GM21737 (cell line): ENCODE results near the gene EML4.
"Not testable (repeated sequence)": the region's sequence is repeated elsewhere in the genome, so short reads cannot be mapped to it uniquely, and the experiment has no call there.

Source experiments
- ATAC-seq: cut with Tn5 transposase; IDR thresholded peaks from one replicate; pipeline ENCODE4 v1.9.1; 2021; ENCODE audit warnings: mild to moderate bottlenecking, moderate library complexity; ENCODE audit not compliant: unreplicated experiment

EML4 gene

DNA sequence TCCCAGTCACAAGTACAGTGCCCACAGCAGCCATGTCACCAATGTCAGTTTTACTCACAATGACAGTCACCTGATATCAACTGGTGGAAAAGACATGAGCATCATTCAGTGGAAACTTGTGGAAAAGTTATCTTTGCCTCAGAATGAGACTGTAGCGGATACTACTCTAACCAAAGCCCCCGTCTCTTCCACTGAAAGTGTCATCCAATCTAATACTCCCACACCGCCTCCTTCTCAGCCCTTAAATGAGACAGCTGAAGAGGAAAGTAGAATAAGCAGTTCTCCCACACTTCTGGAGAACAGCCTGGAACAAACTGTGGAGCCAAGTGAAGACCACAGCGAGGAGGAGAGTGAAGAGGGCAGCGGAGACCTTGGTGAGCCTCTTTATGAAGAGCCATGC lies 160.6 kb downstream of the EML4 start:
- ATAC-seq = no peak

DNA sequence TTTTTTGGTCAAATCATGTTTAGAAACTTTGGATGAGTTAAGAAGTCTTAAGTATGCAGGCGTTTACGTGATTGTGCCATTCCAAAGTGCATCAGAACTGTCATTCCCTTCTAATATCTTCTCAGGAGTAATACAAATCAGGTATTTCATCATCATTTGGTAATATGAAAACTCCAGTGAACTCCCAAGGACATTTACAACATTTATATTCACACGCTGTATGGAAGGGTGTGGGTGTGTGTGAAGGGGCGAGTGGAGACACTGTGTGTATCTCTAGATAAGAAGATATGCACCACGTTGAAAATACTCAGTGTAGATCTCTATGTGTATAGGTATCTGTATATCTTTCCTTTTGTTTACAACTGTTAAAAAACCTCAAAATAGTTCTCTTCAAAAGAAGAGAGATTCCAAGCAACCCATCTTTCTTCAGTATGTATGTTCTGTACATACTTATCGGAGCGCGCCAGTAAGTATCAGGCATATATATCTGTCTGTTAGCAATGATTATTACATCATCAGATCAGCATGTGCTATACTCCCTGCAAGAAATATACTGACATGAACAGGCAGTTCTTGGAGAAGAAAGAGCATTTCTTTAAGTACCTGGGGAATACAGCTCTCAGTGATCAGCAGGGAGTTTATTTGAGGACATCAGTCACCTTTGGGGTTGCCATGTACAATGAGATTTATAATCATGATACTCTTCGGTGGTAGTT lies 162.6 kb downstream of the EML4 start:
- no peak for ATAC-seq

DNA sequence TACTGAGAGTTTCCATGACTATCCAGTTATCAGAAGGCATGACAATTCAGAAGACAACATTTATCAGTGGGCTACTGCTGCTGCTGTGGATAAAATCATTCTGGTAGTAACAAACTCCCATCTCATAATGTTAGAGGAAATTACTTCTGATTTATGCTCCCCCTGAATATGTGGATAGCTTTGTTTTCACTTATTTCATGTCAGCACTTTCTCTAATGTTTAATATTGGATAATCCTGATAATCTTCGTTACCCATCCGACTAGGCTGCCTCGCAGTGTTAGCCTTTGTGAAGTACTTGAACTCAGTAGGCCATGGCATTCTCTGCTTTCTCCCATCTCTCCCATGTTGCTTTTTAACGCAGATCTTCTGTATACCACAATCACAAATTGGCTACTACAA lies 163.4 kb downstream of the EML4 start:
- no peak for ATAC-seq

DNA sequence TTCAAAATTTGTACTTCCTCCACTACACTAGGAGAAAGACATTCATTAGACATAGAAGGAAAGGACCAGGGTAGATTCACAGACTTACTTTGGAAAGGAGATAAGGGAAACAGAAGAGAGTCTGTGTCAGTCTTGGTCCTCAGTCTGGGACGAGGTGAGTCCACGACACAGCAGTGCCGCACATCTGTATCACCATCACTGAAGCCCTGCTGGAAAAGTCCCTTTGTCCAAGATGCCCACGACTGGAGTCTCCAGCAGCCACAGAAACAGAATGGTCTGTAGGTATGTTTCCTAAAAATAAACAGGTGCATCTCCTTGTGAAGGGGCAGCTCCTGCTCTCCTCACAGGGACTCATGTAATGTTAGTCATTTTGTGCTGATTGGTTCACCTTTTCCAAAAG lies 164.4 kb downstream of the EML4 start:
- ATAC-seq = no peak

DNA sequence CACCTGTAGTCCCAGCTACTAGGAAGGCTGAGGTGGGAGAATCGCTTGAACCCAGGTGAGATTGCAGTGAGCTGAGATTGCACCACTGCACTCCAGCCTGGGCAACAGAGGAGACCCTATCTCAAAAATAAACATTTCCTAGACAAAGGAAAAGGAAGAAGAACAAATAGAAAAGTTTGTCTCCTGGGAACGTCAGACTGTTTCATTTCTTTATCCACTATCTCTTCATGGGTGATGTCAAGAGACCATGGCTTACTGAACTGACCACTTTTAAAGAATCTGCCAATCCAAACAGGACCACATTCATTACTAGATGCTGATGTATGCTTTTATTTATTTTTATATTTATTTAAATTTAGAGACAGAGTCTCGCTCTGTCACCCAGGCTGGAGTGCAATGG lies 165.1 kb downstream of the EML4 start:
- ATAC-seq = no peak

DNA sequence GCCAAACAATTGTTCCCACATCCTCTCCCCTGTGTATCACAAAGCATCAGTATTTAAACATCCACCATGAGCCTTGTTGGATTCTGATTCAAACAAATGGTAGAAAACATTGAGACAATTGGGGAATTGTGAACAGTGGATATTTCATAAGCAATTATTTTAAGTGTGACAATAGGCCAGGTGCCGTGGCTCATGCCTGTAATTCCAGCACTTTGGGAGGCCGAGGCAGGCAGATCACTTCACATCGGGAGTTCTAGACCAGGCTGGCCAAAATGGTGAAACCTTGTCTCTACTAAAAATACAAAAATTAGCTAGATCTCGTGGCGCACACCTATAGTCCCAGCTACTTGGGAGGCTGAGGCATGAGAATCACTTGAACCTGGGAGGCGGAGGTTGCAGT lies 165.7 kb downstream of the EML4 start:
- not testable (repeated sequence) for ATAC-seq

DNA sequence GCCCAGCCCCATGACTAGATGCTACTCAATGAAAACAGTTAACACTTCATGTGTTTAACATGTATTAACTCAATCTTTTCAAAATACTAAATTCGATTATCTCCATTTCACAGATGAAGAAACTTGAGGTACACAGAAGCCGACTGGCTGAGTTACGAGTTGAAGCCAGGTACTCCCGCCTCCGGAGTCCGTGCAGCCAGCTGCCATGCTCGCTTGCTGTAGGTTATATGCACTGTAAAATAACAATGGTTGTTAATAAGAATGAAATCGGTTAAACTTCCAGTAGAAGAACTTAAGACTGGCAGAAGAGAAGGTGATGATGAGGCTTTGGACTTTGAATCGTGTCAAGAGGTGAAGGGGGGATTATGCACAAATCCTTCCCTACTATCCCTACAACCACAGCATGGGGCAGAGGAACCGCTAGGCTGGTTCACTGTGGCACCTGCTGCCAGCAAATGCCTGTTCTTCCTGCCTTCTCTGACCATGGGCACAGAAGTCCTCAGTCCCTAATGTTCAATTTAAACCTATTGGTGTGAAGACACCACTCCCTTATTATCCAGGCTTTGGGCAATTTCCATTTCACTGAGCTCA lies 166.5 kb downstream of the EML4 start:
- no peak for ATAC-seq

DNA sequence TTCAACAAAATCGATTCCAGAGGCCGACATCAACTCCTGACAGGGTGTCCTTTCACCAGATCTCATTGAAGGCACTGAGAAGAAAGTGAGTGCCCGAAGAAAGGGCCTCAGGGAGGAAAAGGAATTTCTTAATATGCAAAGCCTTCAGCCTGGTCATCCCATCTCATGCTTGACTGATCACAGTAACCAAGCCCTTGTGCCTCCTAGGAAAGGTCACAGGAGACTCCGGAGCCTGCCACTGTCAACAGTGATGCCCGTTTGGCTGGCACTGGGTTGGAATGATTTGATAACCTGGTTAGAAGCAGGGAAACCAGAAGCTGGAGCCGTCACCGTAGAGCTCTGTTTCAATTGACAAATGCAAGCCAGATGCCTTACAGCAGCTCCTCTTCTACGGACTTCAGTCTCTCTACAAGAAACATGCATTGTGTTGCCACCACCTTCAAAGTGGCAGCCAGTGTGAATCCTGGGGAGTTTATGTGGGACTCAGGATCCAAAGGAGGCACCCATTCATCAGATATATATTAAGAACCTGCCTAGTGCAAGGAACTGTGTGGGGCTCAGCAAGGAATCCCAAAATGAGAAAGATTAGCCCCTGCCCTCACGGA lies 167.3 kb downstream of the EML4 start:
- no peak for ATAC-seq

DNA sequence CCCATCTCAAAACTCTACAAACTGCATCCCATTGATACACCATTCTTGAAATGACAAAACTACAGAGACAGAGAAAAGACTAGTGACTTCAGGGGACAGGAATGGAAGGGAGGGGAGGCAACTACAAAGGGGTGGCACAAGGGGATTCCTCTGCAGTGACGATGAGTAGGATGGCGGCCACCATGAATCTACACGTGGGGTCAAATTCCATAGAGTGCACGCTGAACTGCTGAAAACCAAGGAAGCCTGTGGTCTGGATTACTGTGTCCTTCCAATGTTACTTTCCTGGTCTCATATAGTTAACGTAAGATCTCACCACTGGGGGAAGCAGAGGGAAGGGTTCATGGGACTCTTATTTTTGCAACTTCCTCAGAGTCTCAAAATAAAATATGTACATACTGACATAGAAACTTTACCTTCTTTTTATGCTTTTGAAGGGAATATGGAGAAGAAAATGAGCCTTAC lies 168.2 kb downstream of the EML4 start:
- ATAC-seq = no peak

DNA sequence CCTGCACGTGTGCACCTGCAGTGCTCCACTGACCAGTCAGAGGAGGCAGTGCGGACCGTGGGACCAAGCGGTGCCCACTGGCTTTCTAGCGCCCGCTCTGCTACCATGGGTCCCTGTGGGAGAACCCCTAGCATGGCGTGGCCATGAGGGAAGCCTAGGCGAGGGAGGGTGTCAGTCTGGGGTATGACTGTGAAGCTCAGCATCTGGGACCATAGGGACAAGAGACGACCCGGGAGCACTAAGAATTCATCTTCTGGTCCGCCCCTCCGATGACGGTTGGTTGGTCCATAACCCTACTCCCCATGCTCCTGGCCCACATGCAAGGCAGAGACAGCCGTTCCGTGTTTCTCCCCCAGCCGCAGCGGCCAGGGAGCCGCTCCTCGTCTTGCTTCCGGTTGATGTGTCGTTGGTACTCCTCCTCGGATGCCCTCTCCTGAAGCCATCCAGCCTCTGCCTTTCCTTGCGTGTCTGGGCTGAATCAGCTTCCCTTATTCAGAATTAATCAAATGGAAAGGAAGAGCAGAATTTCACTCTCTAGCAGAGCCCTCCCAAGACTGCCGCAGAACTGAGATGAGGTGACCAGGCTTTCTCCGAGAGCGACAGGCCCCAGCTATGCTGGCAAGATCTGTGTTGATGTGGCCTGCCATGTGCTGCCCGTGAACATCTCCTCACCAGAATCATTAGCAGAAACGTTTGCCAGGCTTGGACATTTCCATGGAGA lies 168.9 kb downstream of the EML4 start:
- ATAC-seq = no peak

DNA sequence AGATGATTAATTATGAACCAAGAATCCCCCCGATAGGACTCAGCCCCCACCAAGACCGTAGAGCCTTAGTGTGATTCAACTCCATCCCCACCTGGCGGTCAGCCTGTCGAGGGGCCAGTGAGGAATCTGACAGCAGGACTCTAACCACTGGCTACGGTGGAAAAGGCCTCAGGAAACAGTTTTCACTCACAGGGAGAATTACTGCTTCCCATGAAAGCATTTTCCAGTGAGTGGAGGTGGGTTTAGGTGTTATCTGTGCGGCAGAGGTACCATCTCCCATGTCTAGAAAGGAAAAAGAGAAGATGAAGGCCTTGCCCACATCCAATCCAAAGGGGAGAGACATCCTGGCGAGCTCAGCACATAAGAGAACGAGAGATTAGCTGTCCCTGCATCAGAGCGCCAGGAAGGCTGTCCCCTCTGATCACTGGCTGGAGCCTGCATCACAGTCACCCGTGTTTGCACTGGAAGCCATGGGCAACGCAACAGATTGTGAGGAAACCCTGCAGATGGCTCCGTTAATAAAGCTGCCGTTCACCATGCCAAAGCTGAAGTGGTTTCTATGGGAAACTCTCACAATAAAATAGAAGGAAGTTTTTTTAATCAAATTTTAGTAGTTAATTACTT lies 169.5 kb downstream of the EML4 start:
- ATAC-seq = no peak

DNA sequence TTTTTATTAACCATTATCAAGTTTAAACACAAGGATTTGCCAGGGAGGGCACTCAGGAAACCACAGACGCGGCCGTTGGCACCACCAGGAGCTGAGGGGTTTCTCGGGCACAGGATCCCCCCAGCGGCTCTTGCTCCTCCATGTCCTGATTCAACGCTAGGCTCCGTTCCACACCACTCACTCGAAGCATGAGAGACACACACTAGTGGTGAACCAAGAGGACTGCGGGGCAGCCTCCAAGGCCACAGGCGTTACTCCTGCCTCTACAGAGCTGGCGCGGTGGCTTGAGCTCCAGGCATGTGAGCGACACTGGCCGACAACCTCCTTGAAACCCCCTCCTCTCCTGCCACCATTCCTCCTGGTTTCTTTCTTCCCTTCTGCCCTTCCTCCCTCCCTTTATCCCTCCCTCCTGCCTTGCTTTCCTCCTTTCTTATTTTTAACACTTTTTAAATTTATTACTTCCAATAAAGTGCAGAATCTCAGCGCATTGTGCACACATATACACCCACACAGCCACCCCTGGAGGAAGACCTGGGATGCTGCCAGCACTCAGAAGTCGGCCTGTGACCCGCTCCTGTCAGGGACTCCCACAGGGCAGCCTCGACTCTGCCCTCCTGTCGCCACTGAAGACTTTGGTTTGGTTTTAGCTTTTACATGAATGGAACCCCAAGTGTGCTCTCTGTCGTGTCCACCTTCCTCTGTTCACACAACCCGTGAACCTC lies 170.2 kb downstream of the EML4 start:
- ATAC-seq = no peak

DNA sequence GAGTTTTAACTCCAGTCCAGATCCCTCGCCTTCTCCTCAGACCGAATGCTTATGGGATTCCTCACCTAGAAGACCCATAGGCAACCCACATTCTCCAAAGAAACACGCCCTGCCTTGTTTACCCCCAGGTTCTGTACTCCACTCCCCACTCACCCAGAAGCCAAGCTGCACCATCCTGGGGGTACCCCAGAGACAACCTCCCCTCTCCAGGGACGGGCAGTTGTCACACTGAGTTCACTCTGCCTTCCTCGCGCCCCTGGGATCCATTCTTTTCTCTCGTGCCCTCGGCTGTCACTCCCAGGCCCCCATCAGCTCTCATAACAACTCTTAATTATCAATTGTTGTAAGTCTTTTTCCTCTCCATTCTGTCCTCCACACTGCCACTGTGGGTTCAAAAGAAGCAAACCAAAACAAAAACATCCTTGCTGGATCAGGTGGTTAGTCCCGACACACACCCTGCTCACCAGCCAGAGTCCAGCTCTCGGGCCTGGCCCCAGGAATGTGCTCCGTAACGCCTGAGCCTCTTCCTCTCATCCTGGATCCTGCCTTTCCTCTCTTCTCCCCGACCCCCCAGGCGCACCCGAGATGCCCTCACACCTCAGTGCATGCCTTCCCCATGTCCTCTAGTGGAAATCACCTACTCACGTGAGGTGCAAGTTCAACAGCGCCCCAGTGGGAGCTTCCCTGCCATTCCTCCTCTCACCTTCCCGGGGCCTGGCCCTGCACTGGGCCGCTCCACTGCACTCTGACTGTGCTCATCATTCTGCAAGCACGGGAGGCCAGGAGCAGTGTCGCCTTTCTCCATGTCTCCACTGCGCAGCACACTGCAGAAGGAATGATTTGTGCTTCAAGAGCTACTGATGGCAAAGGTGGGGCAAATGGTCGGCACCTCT lies 171.1 kb downstream of the EML4 start:
- ATAC-seq = no peak

DNA sequence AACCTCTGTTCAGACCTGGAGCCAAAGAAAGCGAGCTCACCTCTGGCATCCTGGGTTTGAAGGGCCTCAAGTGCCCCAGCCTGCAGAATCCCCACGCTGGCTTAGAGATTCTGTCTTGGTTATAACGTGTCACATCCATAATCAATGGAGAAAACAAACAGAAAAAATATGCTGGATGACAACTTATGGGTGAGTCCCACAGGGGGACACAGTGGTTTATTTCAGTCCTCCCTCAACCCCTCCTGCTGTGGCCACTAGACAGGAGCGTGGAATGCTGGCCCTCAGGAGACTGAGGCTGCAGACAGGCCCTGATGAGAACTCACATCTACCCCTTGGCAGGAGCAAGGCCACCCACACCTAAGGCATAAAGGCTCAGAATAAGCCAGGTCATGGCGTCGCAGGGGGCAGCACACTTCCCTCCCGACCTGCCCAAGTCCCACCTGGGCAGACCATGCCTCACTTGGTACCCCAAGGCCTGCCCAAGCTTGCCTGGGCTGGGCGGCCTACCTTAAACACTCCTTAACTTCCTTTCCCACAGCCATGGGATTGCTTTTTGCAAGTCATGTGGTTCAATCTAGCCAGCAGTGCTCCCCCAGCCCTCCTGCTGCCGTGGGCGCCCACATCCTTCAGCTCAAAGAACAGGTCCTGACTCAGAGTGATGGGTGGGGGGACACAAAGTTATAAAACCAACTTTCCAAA lies 171.9 kb downstream of the EML4 start:
- ATAC-seq = no peak

DNA sequence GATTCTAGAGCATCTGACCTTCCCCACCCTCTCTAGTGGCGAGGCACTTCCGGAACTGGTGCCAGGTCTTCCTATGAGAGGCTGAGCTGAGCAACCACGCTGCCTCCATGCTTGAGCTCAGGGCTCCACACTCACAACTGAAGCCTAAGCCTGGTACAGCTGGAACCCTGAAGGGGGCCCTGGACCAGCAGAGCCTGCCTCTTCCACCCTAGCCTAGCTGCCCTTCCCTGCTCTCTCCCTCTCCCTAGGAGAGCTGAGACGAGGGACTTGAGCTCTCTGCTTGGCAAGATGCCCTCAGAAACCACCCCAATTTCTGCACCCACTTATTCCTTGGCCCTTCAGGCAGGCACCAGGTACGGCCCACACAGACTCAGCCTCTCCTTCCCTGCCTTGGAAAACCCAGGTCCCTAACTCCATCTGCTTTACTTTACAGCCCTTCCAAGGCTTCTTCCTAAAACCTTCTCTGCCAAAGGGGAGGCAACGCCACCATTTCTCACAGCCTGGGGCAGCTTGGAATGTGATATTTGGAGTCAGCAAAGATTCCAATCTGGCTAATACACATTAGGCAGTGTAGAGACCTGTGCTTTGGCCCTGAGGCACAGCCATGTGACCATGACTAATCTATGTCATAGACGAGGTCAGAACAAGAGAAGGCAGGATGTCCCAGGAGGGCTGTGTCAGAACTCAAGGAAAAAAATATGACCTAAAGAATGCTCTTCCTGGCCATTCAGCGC lies 173.1 kb downstream of the EML4 start:
- no peak for ATAC-seq

DNA sequence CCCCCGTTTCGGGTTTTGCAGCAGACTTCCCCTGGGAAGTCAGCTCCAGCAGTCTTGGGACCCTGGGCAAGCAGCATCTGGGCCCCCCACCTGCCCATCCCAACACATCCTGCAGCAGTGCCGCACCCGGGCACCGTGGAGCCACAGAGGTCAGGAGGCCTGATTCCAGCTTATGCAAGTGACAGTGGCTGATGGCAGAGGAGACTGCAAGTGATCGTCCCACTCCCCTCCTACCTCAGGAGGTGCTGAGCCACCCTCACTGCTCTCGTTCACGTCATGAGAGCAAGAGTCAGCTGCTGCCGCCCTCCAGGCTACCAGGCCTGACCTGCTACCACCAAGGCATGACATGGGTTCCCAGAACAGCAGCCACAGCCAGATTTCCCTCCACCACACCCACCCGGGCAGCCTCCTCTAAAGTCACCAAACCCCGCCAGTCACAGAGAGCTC lies 173.7 kb downstream of the EML4 start:
- no peak for ATAC-seq

DNA sequence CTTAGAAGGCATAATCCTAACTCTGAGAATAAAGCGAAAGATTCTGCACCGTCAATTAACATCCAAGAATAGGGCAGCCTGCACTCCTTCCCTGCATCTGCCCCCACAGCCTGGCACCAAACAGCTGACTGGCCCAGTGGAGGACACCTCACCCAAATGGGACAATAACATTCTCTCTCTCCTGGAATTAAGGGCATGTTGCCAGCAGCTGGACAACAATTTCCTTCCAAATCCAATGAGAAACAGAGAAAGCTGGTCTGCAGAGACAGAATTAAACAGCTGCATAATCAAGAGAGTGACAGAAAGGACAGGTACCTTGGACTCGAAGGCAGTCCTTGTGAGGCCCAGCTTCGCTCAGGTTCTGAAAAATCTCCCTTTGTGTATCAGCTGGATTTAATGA lies 176.8 kb downstream of the EML4 start:
- ATAC-seq = no peak

DNA sequence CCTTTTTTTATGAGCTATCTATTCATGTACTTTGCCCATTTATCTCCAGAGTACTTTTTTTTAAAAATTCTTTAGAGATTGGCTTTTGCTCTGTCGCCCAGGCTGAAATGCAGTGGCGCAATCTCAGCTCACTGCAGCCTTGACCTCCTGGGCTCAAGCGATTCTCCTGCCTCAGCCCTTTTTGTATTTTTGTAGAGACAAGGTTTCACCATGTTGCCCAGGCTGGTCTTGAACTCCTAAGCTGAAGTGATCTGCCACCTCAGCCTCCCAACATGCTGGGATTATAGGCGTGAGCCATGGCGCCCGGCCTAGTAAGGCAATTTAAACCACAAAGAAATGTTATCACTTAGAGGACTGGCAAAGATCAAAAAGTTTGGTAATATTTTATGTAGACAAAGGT lies 177.7 kb downstream of the EML4 start:
- ATAC-seq = not testable (repeated sequence)
